ENCODE data around the gene DIPK1C. TPM values are rescaled to one million over a fixed set of nuclear protein-coding genes. Genes with fewer than 3 reads are reported as not detected.

Gene DIPK1C
- total RNA-seq, 1 experiment from 2014 or later = not detected

DNA sequence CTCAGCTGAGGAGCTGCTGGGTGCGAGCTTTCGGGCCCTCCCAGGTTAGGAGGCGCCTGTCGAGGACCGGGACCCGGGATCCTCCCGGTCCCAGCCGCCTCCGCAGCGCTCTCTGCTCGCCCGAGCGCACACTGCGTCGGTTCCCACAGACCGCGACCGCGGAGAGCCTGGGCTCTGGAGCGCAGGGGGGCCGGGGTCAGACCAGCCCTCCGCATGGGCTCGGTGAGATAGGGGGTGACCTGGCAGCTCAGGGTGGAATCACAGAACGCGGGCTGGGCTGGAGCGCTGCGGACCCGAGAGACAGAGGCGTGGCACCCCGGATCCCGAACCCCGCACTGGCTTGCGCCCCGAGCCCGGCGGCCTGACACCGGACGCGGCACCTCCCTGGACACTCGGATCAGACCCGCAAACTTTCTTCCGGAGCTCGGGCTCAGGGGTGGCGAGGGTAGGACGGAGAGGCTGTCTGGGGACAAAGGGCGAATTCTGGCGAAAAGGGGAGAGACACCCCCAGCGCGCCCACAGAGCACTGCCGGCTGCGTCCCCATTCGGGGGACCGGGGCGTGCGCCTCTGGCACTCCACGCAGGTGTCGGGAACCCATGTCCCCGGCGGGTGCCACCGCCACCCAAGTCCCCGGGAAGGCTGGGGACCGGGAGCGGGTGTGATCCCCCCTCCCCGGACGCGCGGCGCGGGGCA, 612 bp downstream of the DIPK1C start (continued):
- TF ChIP-seq POLR2A (IDR thresholded peaks at IDR 0.05; ENCODE audit: borderline replicate concordance, extremely low read depth, insufficient read depth, insufficient read length) = no peak

GRCh38 chr18:74456017-74456348, 1.1 kb downstream of the DIPK1C start:
- Histone ChIP-seq H3K4me1 (ENCODE audit: control insufficient read depth in 1 of 2, insufficient read depth in 2 of 2, low read length in 2 of 2) (no peaks in the 10 kb centered on the region), H3K4me3 (replicated peaks in 1 of 2; ENCODE audit: low read depth in 1 of 2, low read length in 2 of 2) (no peak overlapping the region), H4K20me1 (ENCODE audit: insufficient read depth) (no peaks in the 10 kb centered on the region), H3K27ac (ENCODE audit: low read depth, low read length) (no peak overlapping the region), H3K36me3 (ENCODE audit: control insufficient read depth in 1 of 2, insufficient read depth in 2 of 2, low read length in 2 of 2) (no peaks in the 10 kb centered on the region), H2AFZ (ENCODE audit: low read depth, low read length, poor library complexity, severe bottlenecking) (no peak overlapping the region), H3K79me2 (ENCODE audit: insufficient read depth, low read length) (no peaks in the 10 kb centered on the region), H3K9me3 (ENCODE audit: control insufficient read depth in 1 of 2, insufficient read depth in 1 of 2, low read depth in 1 of 2, low read length in 2 of 2) (no peaks in the 10 kb centered on the region), H3K4me2 (ENCODE audit: low read length) (no peak overlapping the region), H3K9me2 (ENCODE audit: insufficient read depth) (no peaks in the 10 kb centered on the region), H3K9ac (ENCODE audit: low read length) (no peak overlapping the region), H3K27me3 (ENCODE audit: insufficient read depth, low read length) (peaks cover 4% of the 10 kb centered on the region; the same call in 1 of the 2 replicates)
- no TSS peak for BruUV-seq (replicated peaks)
- DNase-seq (ENCODE audit: low read depth, low spot score) = no peak
- ChIA-PET CTCF (no interaction called here), RAD21 (ENCODE audit: low non-redundant PET in 1 of 2, low total read pairs in 2 of 2, uncharacterized antibody in 2 of 2, unreplicated experiment in 2 of 2) (no interaction called here), POLR2A (no interaction called here)
- ATAC-seq = no peak
- no peak for TF ChIP-seq POLR2AphosphoS5 (IDR thresholded peaks at IDR 0.05; ENCODE audit: low read depth, low read length)
- TF ChIP-seq EZH2 (IDR thresholded peaks at IDR 0.05) = no peak
- no peak for TF ChIP-seq EZH2phosphoT487 (IDR thresholded peaks at IDR 0.05; ENCODE audit: borderline replicate concordance)
- TF ChIP-seq EGR1 (IDR thresholded peaks at IDR 0.05; ENCODE audit: low read depth) = no peak
- TF ChIP-seq JUND (IDR thresholded peaks at IDR 0.05) = no peak
- no peak for TF ChIP-seq FOSL1 (IDR thresholded peaks at IDR 0.05; ENCODE audit: low read depth)
- no peak for TF ChIP-seq SP1 (IDR thresholded peaks at IDR 0.05; ENCODE audit: low read depth)
- no peak for TF ChIP-seq ATF3 (IDR thresholded peaks at IDR 0.05)
- TF ChIP-seq ZNF274 (IDR thresholded peaks at IDR 0.05; ENCODE audit: low read depth, low read length) = no peak
- no peak for TF ChIP-seq ELF1 (IDR thresholded peaks at IDR 0.05; ENCODE audit: borderline replicate concordance, low read depth)
- TF ChIP-seq CTCF (IDR thresholded peaks at IDR 0.05 in 2 of 3, conservative IDR thresholded peaks at IDR 0.05 in 1 of 3; ENCODE audit: borderline replicate concordance in 1 of 3, insufficient read depth in 1 of 3, low read depth in 2 of 3, low read length in 2 of 3) = no peak
- no peak for TF ChIP-seq REST (IDR thresholded peaks at IDR 0.05; ENCODE audit: low read depth)
- TF ChIP-seq MAX (IDR thresholded peaks at IDR 0.05) = no peak
- no peak for TF ChIP-seq SRF (IDR thresholded peaks at IDR 0.05; ENCODE audit: low read depth)
- TF ChIP-seq ZBTB33 (IDR thresholded peaks at IDR 0.05; ENCODE audit: extremely low read depth, insufficient replicate concordance, low read length) = no peak
- no peak for TF ChIP-seq POLR2A (IDR thresholded peaks at IDR 0.05; ENCODE audit: borderline replicate concordance, extremely low read depth, insufficient read depth, insufficient read length)
- TF ChIP-seq SIN3A (IDR thresholded peaks at IDR 0.05; ENCODE audit: low read depth) = no peak
- TF ChIP-seq ZFX (IDR thresholded peaks at IDR 0.05) = no peak
- no peak for TF ChIP-seq TCF7L2 (IDR thresholded peaks at IDR 0.05; ENCODE audit: borderline replicate concordance, extremely low read depth, insufficient read depth, insufficient read length)
- intact Hi-C loops (cut with micrococcal nuclease) = no loop called here
